Psoas muscle (tissue), 8 donors: ENCODE results near the gene DLG4. TPM values are rescaled to one million over a fixed set of nuclear protein-coding genes. Genes with fewer than 3 reads are reported as not detected.

Source experiments
- ATAC-seq, 4 donors: fragments of 200-7000 bp; cut with Tn5 transposase; one replicate each; pipeline ENCODE4 v1.9.1; 2020; ENCODE audit warnings: moderate library complexity in 3 of 4, mild to moderate bottlenecking in 2 of 4
- DNase-seq, 2 donors: peaks; one replicate each; pipeline ENCODE4 v3.0.0-alpha.2; 2020
- H3K27ac ChIP-seq: fragments of 200-600 bp; one replicate; pipeline ENCODE4 v1.8.0; 2022
- H3K27me3 ChIP-seq, 3 donors: fragments of 200-600 bp in 1 of 3; one replicate each; pipeline versions ENCODE4 v1.6.1 to v1.8.0; 2013 to 2022; ENCODE audit warnings: low read length in 2 of 3, mild to moderate bottlenecking in 2 of 3, moderate library complexity in 1 of 3; ENCODE audit not compliant: insufficient read depth in 3 of 3
- H3K36me3 ChIP-seq, 2 donors: fragments of 200-600 bp in 1 of 2; one replicate each; pipeline versions ENCODE4 v1.6.1 to v1.8.0; 2013 to 2022; ENCODE audit warnings: low read depth in 1 of 2, mild to moderate bottlenecking in 1 of 2, moderate library complexity in 1 of 2; ENCODE audit not compliant: insufficient read depth in 1 of 2
- H3K4me1 ChIP-seq: fragments of 200-600 bp; one replicate; pipeline ENCODE4 v1.8.0; 2022
- H3K4me3 ChIP-seq: fragments of 200-600 bp; one replicate; pipeline ENCODE4 v1.8.0; 2022; ENCODE audit warnings: mild to moderate bottlenecking
- H3K9me3 ChIP-seq: fragments of 200-600 bp; one replicate; pipeline ENCODE4 v1.8.0; 2022
- WGBS, 3 donors: extraction: QIAGEN DNeasy Blood & Tissue Kit; methylation state at CpG; one replicate each; pipeline versions ENCODE4 v1.1.6 to v1.1.7; 2013; 5-methylcytosine and 5-hydroxymethylcytosine counted together
- intact Hi-C, 2 donors: fragments of 100-400 bp; cut with DNase I; formaldehyde crosslinking; loops; one replicate each; pipeline versions ENCODE4 v1.11.0 to v1.14.2; 2022
- polyA plus RNA-seq, 3 donors: library from polyadenylated mRNA; stranded (reverse); fragments of 200-250 nt; gene quantifications; one replicate each; pipeline ENCODE4 v1.2.3, GENCODE V29; 2013
- total RNA-seq, 4 donors: library from RNA; stranded (reverse); fragmentation: NEBNext Ultra II Directional in 2 of 4; extraction: Animal tissue kit (Norgen Biotek cat#: 25700) in 2 of 4; gene quantifications; one replicate each; pipeline versions ENCODE4 v1.2.1 to v1.2.4, GENCODE V29; 2021 to 2023
- TF ChIP-seq, protein P1 (sequence below): fragments of 200-600 bp; IDR thresholded peaks from one replicate; pipeline ENCODE4 v1.8.0; 2022; ENCODE audit warnings: antibody characterized with exemption
- donor health status: healthy with polysubstance abuse.
- donor health status: DM: no; HTN: no; CAD: no; lungs with moderate emphysema.
- donor health status: Bipolar disorder and iron deficiency.
- donor health status: healthy.
- donor health status: DM: yes; HTN: yes; CAD: no.
- donor health status: DM: no; HTN: no; CAD: no.
- donor health status: DM: no; HTN: no; CAD: no.
- donor health status: DM: yes; HTN: yes; CAD: no.

The DLG4 gene
- total and polyA plus RNA-seq, 7 donors, result 1.5 to 8.9 (median 5.0) TPM

DNA sequence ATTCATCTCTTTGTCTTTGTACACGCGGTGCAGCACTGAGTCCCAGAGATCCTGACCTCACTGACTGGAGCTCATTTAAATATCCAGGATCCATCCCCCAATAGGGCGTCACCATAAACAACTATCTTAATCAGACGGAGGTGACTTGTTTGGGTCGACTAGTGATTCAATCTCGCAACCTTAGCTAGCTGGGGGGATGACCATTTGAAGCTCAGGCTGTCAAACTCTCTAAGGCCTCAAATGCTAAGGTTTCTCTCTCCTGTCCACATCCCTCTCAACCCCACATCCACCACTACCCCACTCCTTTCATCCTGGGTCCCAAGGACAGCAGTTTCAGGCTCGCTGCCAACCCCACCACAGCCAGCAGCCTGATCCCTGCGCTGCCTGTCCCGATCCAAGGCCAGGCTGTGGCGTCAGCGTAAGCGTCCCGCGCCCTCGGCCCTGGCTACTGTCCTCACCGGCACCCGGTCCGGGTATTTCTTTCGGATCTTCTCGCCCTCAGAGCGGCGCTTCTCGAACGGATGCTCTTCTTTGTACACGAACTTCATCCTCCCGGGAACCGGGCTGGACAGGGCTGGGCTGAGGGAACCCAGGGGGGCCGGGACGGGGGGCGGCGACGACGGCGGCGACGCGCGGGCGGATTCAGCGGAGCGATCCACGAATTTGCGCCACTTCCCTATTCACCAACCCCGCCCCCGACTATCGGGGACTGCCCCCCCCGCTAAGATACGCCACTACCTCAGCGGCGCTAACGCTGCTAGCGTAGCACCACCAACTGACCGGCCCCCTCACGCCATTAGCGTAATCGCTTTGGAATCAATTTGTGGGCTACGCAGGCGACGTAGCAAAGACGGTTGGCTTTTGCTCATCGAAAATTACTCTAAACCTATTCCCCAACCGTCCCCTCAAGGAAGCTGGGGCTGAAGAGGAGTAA is 22.4 kb upstream of the DLG4 start, which contains the start of gene GABARAP:
Gene GABARAP, minus strand, starts transcription at position 667 of the 934 bp plus-strand sequence. Its CDS starts 119 bp downstream, at position 548.
- WGBS, 3 donors, result 0 to 1% (median 0%) methylated on average over 62 of the region's 62 CpGs
- Histone ChIP-seq H3K4me3 (peak within 1 kb of the TSS; percentile 96), H3K27me3 (no peaks in the 10 kb centered on the region), H3K4me1 (peaks cover 23% of the 10 kb centered on the region), H3K27ac (peak within 1 kb of the TSS; percentile 87), H3K9me3 (no peaks in the 10 kb centered on the region), H3K36me3 (peaks cover 7 to 53% of the 10 kb centered on the region in 2 donors)
- TF ChIP-seq, protein P1, sequence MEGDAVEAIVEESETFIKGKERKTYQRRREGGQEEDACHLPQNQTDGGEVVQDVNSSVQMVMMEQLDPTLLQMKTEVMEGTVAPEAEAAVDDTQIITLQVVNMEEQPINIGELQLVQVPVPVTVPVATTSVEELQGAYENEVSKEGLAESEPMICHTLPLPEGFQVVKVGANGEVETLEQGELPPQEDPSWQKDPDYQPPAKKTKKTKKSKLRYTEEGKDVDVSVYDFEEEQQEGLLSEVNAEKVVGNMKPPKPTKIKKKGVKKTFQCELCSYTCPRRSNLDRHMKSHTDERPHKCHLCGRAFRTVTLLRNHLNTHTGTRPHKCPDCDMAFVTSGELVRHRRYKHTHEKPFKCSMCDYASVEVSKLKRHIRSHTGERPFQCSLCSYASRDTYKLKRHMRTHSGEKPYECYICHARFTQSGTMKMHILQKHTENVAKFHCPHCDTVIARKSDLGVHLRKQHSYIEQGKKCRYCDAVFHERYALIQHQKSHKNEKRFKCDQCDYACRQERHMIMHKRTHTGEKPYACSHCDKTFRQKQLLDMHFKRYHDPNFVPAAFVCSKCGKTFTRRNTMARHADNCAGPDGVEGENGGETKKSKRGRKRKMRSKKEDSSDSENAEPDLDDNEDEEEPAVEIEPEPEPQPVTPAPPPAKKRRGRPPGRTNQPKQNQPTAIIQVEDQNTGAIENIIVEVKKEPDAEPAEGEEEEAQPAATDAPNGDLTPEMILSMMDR, result no peak
- DNase-seq, result peak; percentile 94 to 97
- peak; percentile 40 to 64 (median 48) for ATAC-seq
- intact Hi-C loops, result loop anchor here (2.0 to 10.0 kb wide), 3 partner anchors 39 to 903 kb away; partner anchors contain the start of genes SENP3 (in 1 of the 2) and SLC2A4 (in 1 of the 2)

- 19 to 31% (median 25%) methylated on average over 9 of the region's 9 CpGs for WGBS, 3 donors
- Histone ChIP-seq H3K27me3 (no peaks in the 10 kb centered on the region), H3K27ac (peak overlapping the region; percentile 87), H3K36me3 (peaks cover 7 to 50% of the 10 kb centered on the region in 2 donors), H3K9me3 (no peaks in the 10 kb centered on the region), H3K4me1 (peaks cover 23% of the 10 kb centered on the region), H3K4me3 (peak overlapping the region; percentile 96)
- DNase-seq, result no peak
- ATAC-seq, result no peak
- TF ChIP-seq, protein P1, result no peak
- intact Hi-C loops, result loop anchor here (10.0 kb wide), 2 partner anchors 324 to 904 kb away; partner anchors contain the start of gene SENP3 (in 1 of the 2)
Measured at GRCh38 chr17:7241090-7241733, 21.6 kb upstream of the DLG4 start.

DNA sequence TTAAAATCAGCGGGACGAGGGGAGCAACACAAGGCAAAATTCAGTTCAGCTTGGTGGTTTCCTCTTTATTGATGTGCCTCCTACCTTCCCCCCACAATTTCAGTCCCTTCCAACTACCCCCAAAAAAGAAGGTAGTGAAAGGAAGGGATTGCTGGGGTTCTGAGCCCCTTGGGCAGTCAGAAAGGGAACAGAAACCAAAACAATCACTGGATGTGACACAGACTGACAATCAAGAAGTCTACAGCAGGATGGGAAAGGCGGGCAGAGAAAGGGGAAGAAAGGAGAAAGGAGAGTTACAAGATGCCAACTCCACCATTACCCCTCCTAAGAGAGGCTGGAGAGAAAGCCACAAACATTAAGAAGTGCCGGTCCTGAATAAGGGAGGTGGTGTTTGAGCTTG is 20.7 kb upstream of the DLG4 start:
- 66 to 74% (median 68%) methylated on average over 4 of the region's 4 CpGs for WGBS, 3 donors
- DNase-seq, result no peak
- intact Hi-C loops, result loop anchor here (10.0 kb wide), 2 partner anchors 324 to 904 kb away; partner anchors contain the start of gene SENP3 (in 1 of the 2)
- peaks cover 26% of the 10 kb centered on the region for H3K4me1 ChIP-seq
- ATAC-seq, result no peak
- peak overlapping the region; percentile 87 for H3K27ac ChIP-seq
- H3K9me3 ChIP-seq, result no peaks in the 10 kb centered on the region
- TF ChIP-seq, protein P1, result no peak
- peak overlapping the region; percentile 96 for H3K4me3 ChIP-seq
- no peaks in the 10 kb centered on the region for H3K27me3 ChIP-seq
- H3K36me3 ChIP-seq, result peaks cover 7 to 50% of the 10 kb centered on the region in 2 donors

DNA sequence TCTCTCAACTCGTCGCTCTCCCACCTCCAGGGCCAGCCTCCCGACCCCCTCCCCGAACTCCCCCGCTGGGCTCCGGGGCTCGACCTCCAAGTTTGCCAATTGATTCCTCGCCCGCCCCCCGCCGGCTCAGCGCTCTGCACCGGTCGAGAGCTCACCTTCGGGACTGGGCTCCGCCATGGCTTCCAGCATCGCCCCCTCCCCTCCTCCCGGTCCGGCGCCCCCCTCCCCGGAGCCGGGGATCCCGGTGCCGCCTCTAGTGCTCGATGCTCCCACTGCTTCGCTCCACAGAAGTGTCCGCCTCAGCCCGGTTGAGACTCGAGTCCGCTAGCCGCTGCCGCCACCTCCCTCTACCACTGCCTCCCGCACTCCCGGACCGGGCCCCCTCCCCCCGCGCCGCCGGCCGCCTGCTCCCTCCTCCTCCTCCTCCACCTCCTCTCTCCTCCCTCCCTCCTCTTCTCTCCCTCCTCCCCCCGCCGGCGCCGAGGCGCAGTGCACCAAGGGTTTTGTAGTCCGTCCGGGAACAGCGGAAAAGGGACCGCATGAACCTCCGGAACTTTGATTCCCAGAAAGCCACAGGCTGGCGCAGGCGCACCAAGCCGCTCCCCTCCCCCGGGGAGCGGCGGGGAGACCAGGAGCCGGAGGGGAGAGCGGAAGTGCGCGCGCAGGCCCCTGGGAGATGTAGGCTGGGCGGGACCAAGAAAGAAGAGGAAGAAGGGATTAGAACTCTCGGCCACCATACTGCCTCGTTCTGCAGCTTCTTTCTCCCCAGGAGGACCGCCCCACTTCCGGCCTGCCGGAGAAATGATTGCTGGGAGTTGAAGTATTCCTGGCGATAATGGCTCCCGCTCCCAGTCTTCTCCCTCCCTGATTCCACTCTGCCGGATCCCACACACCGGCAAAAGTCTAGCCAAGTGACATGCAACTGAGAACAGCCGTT is 19.7 kb upstream of the DLG4 start, which contains the start of gene PHF23:
Gene PHF23, minus strand, starts transcription at position 367 of the 937 bp plus-strand sequence. Its CDS starts 178 bp downstream, at position 189.
- WGBS, 3 donors, result 0 to 2% (median 1%) methylated on average over 59 to 72 of the region's 72 CpGs
- Histone ChIP-seq H3K27ac (peak within 1 kb of the TSS; percentile 96), H3K4me1 (peaks cover 33% of the 10 kb centered on the region), H3K27me3 (no peaks in the 10 kb centered on the region), H3K4me3 (peak within 1 kb of the TSS; percentile 96), H3K36me3 (peaks cover 7 to 45% of the 10 kb centered on the region in 2 donors), H3K9me3 (no peaks in the 10 kb centered on the region)
- DNase-seq (peak; percentile 99 to 100), ATAC-seq (peak; percentile 73 to 79 (median 76))
- TF ChIP-seq, protein P1, result no peak
- intact Hi-C loops, result loop anchor here (10.0 kb wide), 3 partner anchors 325 to 905 kb away; partner anchors contain the start of genes MPDU1 (in 1 of the 2) and SENP3 (in 1 of the 2)
